IMR-90 (cell line): ENCODE measurements around the gene GPR33. TPM values are rescaled to one million over a fixed set of nuclear protein-coding genes. Genes with fewer than 3 reads are reported as not detected.

Source experiments
- ATAC-seq: fragments of 200-7000 bp; cut with Tn5 transposase; 2 replicates; pipeline ENCODE4 v1.9.1; 2020; ENCODE audit warnings: low read depth, mild to moderate bottlenecking, moderate library complexity
- BruUV-seq: library from RNA; stranded (reverse); fragments of 400-500 nt; replicated peaks from 2 replicates; lab custom pipeline; 2021; lab: Mats Ljungman, UMichigan
- CTCF ChIA-PET: fragments of 300-600 bp; formaldehyde crosslinking; extraction: SDS; loops from one replicate; lab custom pipeline; 2021; ENCODE audit warnings: antibody characterized with exemption; lab: Yijun Ruan, JAX
- POLR2A ChIA-PET: fragments of 300-600 bp; sonication (Branson Sonifier 250); formaldehyde crosslinking; loops from one replicate; lab custom pipeline; 2022; ENCODE audit warnings: antibody characterized with exemption; ENCODE audit not compliant: unreplicated experiment; lab: Charles Lee
- DNase-seq: peaks from one replicate; pipeline ENCODE4 v3.0.0; 2013
- H2AFZ ChIP-seq: replicated peaks from 2 replicates; pipeline ENCODE3; 2013; ENCODE audit warnings: low read length, mild to moderate bottlenecking; ENCODE audit not compliant: poor library complexity
- H2AK5ac ChIP-seq: 2 replicates; pipeline ENCODE4 v1.6.1; 2013; ENCODE audit warnings: low read depth, low read length, inconsistent platforms
- H2AK9ac ChIP-seq: replicated peaks from 2 replicates; pipeline ENCODE3; 2013; ENCODE audit warnings: mild to moderate bottlenecking, low read depth, low read length, moderate library complexity; ENCODE audit not compliant: poor library complexity
- H2BK120ac ChIP-seq: 2 replicates; pipeline ENCODE4 v1.6.1; 2013; ENCODE audit warnings: low read depth, low read length, inconsistent platforms
- H2BK15ac ChIP-seq: 3 replicates; pipeline ENCODE4 v1.6.1; 2013; ENCODE audit warnings: low read depth, low read length, inconsistent platforms
- H2BK20ac ChIP-seq: 2 replicates; pipeline ENCODE4 v1.6.1; 2013; ENCODE audit warnings: low read depth, mild to moderate bottlenecking, inconsistent platforms, low read length, moderate library complexity
- H2BK5ac ChIP-seq: 2 replicates; pipeline ENCODE4 v1.6.1; 2013; ENCODE audit warnings: mild to moderate bottlenecking, low read depth, low read length, inconsistent platforms; ENCODE audit not compliant: poor library complexity, severe bottlenecking
- H3K14ac ChIP-seq: replicated peaks from 2 replicates; pipeline ENCODE4 v1.6.1; 2013; ENCODE audit warnings: low read depth, low read length, inconsistent platforms
- H3K18ac ChIP-seq: 2 replicates; pipeline ENCODE4 v1.6.1; 2013; ENCODE audit warnings: low read depth, low read length, control low read depth
- H3K23ac ChIP-seq: 2 replicates; pipeline ENCODE4 v1.6.1; 2013; ENCODE audit warnings: low read depth, low read length, inconsistent platforms
- H3K27ac ChIP-seq: 2 replicates; pipeline ENCODE4 v1.5.1; 2013; ENCODE audit warnings: mild to moderate bottlenecking, control low read depth, low read length; ENCODE audit not compliant: insufficient read depth
- H3K27me3 ChIP-seq: 2 replicates; pipeline ENCODE4 v1.6.1; 2013; ENCODE audit warnings: low read length; ENCODE audit not compliant: control insufficient read depth, insufficient read depth
- H3K36me3 ChIP-seq: 2 replicates; pipeline ENCODE4 v1.6.1; 2013; ENCODE audit warnings: low read length, mixed read lengths; ENCODE audit not compliant: control insufficient read depth, insufficient read depth
- H3K4ac ChIP-seq: 2 replicates; pipeline ENCODE4 v1.6.1; 2013; ENCODE audit warnings: low read depth, low read length, inconsistent platforms
- H3K4me1 ChIP-seq: 2 replicates; pipeline ENCODE4 v1.6.1; 2013; ENCODE audit warnings: low read length, mixed read lengths; ENCODE audit not compliant: control insufficient read depth, insufficient read depth
- H3K4me2 ChIP-seq: 2 replicates; pipeline ENCODE4 v1.6.1; 2013; ENCODE audit warnings: low read depth, mild to moderate bottlenecking, control low read depth, low read length, moderate library complexity
- H3K4me3 ChIP-seq: 2 replicates; pipeline ENCODE4 v1.5.1; 2013; ENCODE audit warnings: low read depth, mild to moderate bottlenecking, control low read depth, low read length, moderate library complexity; ENCODE audit not compliant: insufficient read depth
- H3K56ac ChIP-seq: 2 replicates; pipeline ENCODE4 v1.6.1; 2013; ENCODE audit warnings: low read length, inconsistent platforms; ENCODE audit not compliant: insufficient read depth; ENCODE audit errors: extremely low read depth
- H3K79me1 ChIP-seq, 2 experiments: 2 replicates each; pipeline ENCODE4 v1.6.1; 2013; ENCODE audit warnings: low read length in 2 of 2, inconsistent platforms in 1 of 2, low read depth in 1 of 2
- H3K9ac ChIP-seq: 2 replicates; pipeline ENCODE4 v1.6.1; 2013; ENCODE audit warnings: low read depth, low read length, control low read depth
- H3K9me1 ChIP-seq: 2 replicates; pipeline ENCODE4 v1.6.1; 2013; ENCODE audit warnings: low read length, inconsistent platforms; ENCODE audit not compliant: insufficient read depth
- H3K9me3 ChIP-seq: 2 replicates; pipeline ENCODE4 v1.6.1; 2013; ENCODE audit warnings: low read length; ENCODE audit not compliant: control insufficient read depth, insufficient read depth
- H4K20me1 ChIP-seq: 2 replicates; pipeline ENCODE4 v1.6.1; 2013; ENCODE audit warnings: low read length, inconsistent platforms; ENCODE audit not compliant: insufficient read depth
- H4K5ac ChIP-seq: 2 replicates; pipeline ENCODE4 v1.6.1; 2013; ENCODE audit warnings: mild to moderate bottlenecking, low read depth, low read length, control low read depth
- H4K8ac ChIP-seq, 2 experiments: 2 replicates each; pipeline ENCODE4 v1.6.1; 2013; ENCODE audit warnings: low read depth in 2 of 2, low read length in 2 of 2, control low read depth in 1 of 2, inconsistent platforms in 1 of 2
- H4K91ac ChIP-seq: 2 replicates; pipeline ENCODE4 v1.6.1; 2013; ENCODE audit warnings: low read depth, low read length, inconsistent platforms; ENCODE audit not compliant: insufficient read depth
- BHLHE40 ChIP-seq: fragments of 150-350 bp; IDR thresholded peaks from 2 replicates; pipeline ENCODE4 v1.6.1; 2016; ENCODE audit warnings: mild to moderate bottlenecking, low read depth, low read length
- CEBPB ChIP-seq: IDR thresholded peaks from 2 replicates; pipeline ENCODE4 v1.6.1; 2012; ENCODE audit warnings: low read depth, low read length, improper control_type of control experiment
- CHD1 ChIP-seq: IDR thresholded peaks from 2 replicates; pipeline ENCODE4 v1.6.1; 2012; ENCODE audit warnings: low read depth, low read length, improper control_type of control experiment
- CTCF ChIP-seq: conservative IDR thresholded peaks from 2 replicates; pipeline ENCODE4 v1.5.1; 2012; ENCODE audit warnings: mild to moderate bottlenecking, low read depth, low read length, improper control_type of control experiment
- ELK1 ChIP-seq: fragments of 150-350 bp; IDR thresholded peaks from 2 replicates; pipeline ENCODE4 v1.6.1; 2016; ENCODE audit warnings: low read depth, mild to moderate bottlenecking, low read length, moderate library complexity, borderline replicate concordance
- FOS ChIP-seq: fragments of 150-350 bp; IDR thresholded peaks from 2 replicates; pipeline ENCODE4 v1.6.1; 2016; ENCODE audit warnings: low read depth, low read length
- MAFK ChIP-seq: IDR thresholded peaks from 2 replicates; pipeline ENCODE4 v1.6.1; 2012; ENCODE audit warnings: low read depth, low read length, improper control_type of control experiment
- MAZ ChIP-seq: IDR thresholded peaks from 2 replicates; pipeline ENCODE4 v1.6.1; 2012; ENCODE audit warnings: low read depth, mild to moderate bottlenecking, low read length, improper control_type of control experiment, moderate library complexity, borderline replicate concordance
- MXI1 ChIP-seq: IDR thresholded peaks from 2 replicates; pipeline ENCODE4 v1.6.1; 2012; ENCODE audit warnings: low read depth, mild to moderate bottlenecking, low read length, moderate library complexity, borderline replicate concordance
- NFE2L2 ChIP-seq: fragments of 150-350 bp; IDR thresholded peaks from 2 replicates; pipeline ENCODE4 v1.6.1; 2016; ENCODE audit warnings: low read depth, mild to moderate bottlenecking, low read length
- POLR2A ChIP-seq: IDR thresholded peaks from 2 replicates; pipeline ENCODE4 v1.6.1; 2012; ENCODE audit warnings: mild to moderate bottlenecking, low read depth, low read length
- RAD21 ChIP-seq: IDR thresholded peaks from 2 replicates; pipeline ENCODE4 v1.6.1; 2012; ENCODE audit warnings: low read length, improper control_type of control experiment
- RCOR1 ChIP-seq: IDR thresholded peaks from 2 replicates; pipeline ENCODE4 v1.6.1; 2012; ENCODE audit warnings: mild to moderate bottlenecking, low read length, improper control_type of control experiment; ENCODE audit not compliant: insufficient replicate concordance
- RFX5 ChIP-seq: IDR thresholded peaks from 2 replicates; pipeline ENCODE4 v1.8.0; 2012; ENCODE audit warnings: low read depth, mild to moderate bottlenecking, low read length, moderate library complexity
- SMC3 ChIP-seq: fragments of 150-350 bp; IDR thresholded peaks from 2 replicates; pipeline ENCODE4 v1.6.1; 2016; ENCODE audit warnings: low read depth, mild to moderate bottlenecking, antibody characterized with exemption, low read length, moderate library complexity
- dilution Hi-C: fragments of 300-500 bp; cut with HindIII; formaldehyde crosslinking; loops from one replicate; pipeline ENCODE4 v1.14.3; 2018; ENCODE audit warnings: low sequenced_read_pairs; ENCODE audit not compliant: unreplicated experiment
- in situ Hi-C: fragments of 300-500 bp; cut with MboI; formaldehyde crosslinking; loops from 3 replicates; pipeline ENCODE4 v1.14.3; 2019; ENCODE audit warnings: low sequenced_read_pairs, inconsistent platforms, mixed read lengths
- intact Hi-C: fragments of 100-400 bp; cut with micrococcal nuclease; formaldehyde crosslinking; loops from 2 replicates; pipeline ENCODE4 v1.10.0; 2022
- polyA plus RNA-seq, 3 experiments: library from polyadenylated mRNA; depleted of rRNA; stranded (reverse); fragments of >200 nt; gene quantifications; 2 replicates each; pipeline ENCODE4 v1.2.3, GENCODE V29; 2012; ENCODE audit warnings: low replicate concordance in 1 of 3
- total RNA-seq: library from RNA; depleted of rRNA; stranded (reverse); fragments of >200 nt; gene quantifications from 2 replicates; pipeline ENCODE4 v1.2.3, GENCODE V29; 2012

Gene GPR33
- total and polyA plus RNA-seq, 2 of the 4 experiments (the other 2 are of a cell fraction) = not detected

GRCh38 chr14:31489691-31490090 lies 1.9 kb upstream of the GPR33 start:
- H4K91ac ChIP-seq = no peak overlapping the region
- H3K18ac ChIP-seq = no peak overlapping the region
- H3K27me3 ChIP-seq = peaks cover 4% of the 10 kb centered on the region
- no TSS peak for BruUV-seq
- H3K9me1 ChIP-seq = no peaks in the 10 kb centered on the region
- no peak for TF ChIP-seq RAD21
- no peak for TF ChIP-seq BHLHE40
- no peak for TF ChIP-seq FOS
- TF ChIP-seq CEBPB = no peak
- no peak for TF ChIP-seq MAZ
- no peak for TF ChIP-seq RCOR1
- TF ChIP-seq RFX5 = no peak
- no peak for TF ChIP-seq MXI1
- no peak for TF ChIP-seq NFE2L2
- no peak for TF ChIP-seq SMC3
- TF ChIP-seq MAFK = no peak
- no peak for TF ChIP-seq CHD1
- TF ChIP-seq POLR2A = no peak
- TF ChIP-seq ELK1 = no peak
- no peak for TF ChIP-seq CTCF
- in situ Hi-C loops = no loop called here
- H3K36me3 ChIP-seq = no peaks in the 10 kb centered on the region
- no peak overlapping the region for H3K4ac ChIP-seq
- intact Hi-C loops = no loop called here
- H3K4me2 ChIP-seq = no peak overlapping the region
- H3K23ac ChIP-seq = no peak overlapping the region
- no peak overlapping the region for H2BK5ac ChIP-seq
- no peak overlapping the region for H2AK5ac ChIP-seq
- H2BK15ac ChIP-seq = no peak overlapping the region
- H3K4me1 ChIP-seq = no peaks in the 10 kb centered on the region
- H3K14ac ChIP-seq = no peak overlapping the region
- ChIA-PET CTCF (no interaction called here), POLR2A (no interaction called here)
- dilution Hi-C loops = no loop called here
- no peak overlapping the region for H2BK120ac ChIP-seq
- DNase-seq (no peak), ATAC-seq (no peak)
- H3K9me3 ChIP-seq = no peaks in the 10 kb centered on the region
- H3K27ac ChIP-seq = no peak overlapping the region
- no peak overlapping the region for H4K8ac ChIP-seq
- H3K9ac ChIP-seq = no peak overlapping the region
- no peak overlapping the region for H2AFZ ChIP-seq
- no peaks in the 10 kb centered on the region for H4K20me1 ChIP-seq
- H3K56ac ChIP-seq = no peak overlapping the region
- no peaks in the 10 kb centered on the region for H3K79me1 ChIP-seq
- no peak overlapping the region for H2BK20ac ChIP-seq
- no peak overlapping the region for H3K4me3 ChIP-seq
- H2AK9ac ChIP-seq = no peak overlapping the region
- H4K5ac ChIP-seq = no peak overlapping the region
